Bone marrow (tissue), 2 donors: ENCODE measurements around the gene ZNF837.

ENCODE experiments used
- DNase-seq, 2 donors: peaks; one replicate each; lab custom pipeline; 2025; lab: John Stamatoyannopoulos, UW

ZNF837 gene

DNA sequence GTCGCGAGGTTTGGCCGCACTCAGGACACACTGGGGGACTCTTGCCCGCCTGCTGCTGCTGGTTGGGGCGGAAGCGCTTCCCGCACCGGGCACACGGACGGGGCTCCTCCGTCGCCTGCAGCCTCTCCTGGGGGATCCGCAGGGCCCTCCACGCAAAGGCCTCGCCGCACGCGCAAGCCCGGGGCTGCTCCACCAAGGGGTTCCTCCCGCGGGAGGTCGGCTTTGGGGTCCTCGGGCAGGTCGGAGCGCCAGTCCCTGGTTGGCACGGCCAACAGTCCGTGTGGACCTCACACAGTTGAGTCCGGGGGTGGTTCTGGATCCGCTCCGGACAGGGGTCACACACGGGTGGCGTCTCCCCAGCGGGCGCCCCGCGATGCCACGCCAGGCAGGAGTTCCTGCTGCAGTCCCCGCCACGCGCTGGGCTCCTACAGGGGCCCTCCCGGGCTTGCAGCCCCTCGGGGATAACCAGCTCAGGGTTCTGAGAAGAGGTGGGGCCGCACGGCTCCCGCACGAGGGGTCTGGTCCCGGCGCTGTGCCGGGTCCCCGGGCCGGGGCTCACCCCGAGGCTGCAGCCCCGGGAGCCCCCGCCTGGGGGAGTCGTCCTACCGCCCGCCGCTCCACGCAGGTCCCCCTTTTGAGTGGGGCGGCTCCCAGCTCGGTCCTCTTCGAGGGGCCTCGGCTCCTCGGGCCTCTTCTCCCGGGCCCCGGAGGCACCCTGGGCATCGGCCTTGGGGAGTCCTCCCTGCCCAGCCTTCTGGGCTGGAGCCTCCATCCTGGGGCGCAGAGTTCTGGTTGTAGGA is 12.1 kb downstream of the ZNF837 start:
- DNase-seq = no peak

DNA sequence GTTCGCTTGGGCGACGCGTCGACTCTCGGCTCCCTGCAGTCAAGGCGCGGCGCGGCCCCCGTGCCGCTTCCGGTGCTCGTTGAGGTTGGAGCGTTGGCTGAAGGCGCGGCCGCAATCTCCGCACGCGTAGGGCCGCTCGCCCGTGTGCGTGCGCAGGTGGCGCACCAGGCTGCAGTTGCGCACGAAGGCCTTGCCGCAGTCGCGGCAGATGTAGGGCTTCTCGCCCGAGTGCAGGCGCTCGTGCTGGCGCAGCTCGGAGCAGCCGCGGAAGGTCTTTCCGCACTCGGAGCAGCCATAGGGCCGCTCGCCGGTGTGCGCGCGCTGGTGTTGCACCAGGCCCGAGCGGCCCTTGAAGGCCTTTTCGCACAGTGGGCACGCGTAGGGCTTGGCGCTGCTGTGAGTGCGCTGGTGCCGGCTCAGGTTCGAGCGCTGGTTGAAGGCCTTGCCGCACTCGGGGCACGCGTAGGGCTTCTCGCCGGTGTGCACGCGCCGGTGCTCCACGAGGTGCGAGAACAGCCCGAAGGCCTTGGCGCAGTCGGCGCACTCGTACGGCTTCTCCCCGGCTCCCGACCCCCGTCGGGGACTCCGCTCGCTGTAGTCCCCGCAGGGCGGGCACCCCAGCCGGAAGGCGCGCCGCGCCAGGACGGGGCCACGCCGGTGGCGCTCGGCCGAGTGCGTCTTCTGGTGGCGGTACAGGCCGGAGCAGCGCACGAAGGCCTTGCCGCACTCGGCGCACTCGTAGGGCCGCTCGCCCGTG is 13.0 kb downstream of the ZNF837 start:
- no peak for DNase-seq

DNA sequence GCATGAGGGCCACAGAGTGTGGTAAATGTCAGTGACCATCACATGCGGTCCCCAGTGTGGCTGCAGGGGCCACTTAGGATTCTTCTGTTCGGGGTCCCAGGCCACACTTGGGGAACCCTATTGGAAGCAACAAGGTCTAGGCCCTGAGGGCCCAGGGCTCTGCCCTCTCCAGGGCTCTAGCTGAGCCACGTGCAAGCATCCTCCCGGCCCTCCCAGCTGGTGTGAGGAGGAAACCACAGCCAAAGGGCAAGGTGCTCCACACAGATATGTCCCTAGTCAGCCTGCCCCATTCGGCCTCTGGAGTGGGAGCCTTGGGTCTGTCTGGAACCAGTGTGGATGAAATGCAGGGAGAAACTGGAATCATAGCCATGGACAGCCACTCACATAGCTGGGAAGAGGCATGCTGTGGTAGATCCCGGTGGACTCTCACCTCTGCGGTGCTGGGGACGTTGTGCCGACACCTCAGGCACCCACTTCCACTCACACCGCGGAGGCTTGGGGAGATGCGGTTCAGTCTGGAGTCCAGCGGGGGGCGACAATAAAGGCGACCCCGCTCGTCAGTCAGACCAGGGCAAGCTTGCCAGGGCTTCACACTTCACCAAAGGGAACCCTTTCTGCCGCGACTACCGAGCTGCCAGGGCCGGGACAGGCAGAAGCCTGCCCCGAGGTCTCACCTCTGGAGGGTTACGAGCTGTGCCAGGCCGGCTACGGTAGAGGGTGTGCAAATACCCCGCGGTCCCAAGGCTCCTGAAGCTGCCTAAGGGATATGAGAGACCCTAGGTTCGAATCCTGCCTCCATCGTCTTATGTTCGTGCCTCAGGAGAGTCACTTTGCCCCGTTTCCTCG is 14.0 kb downstream of the ZNF837 start:
- no peak for DNase-seq

DNA sequence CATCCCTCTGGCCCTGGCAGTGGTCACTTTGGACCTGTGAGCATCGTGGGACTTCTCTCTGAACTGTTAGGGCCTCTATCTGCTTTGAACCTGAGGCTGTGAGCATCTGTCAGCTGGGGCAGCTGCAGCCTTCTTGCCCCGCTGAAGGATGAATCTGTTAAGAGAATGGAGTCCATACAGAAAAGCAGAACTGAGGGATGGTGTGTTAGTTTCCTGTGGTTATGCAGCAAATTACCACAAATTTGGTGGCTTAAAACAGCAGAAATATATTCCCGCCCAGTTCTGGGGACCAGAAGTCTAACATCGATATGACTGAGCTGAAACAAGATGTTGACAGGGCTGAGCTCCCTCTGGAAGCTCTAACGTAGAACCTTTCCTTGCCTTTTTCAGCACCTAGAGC is 16.7 kb downstream of the ZNF837 start:
- peak in 1 of 2 donors; percentile 70 for DNase-seq

DNA sequence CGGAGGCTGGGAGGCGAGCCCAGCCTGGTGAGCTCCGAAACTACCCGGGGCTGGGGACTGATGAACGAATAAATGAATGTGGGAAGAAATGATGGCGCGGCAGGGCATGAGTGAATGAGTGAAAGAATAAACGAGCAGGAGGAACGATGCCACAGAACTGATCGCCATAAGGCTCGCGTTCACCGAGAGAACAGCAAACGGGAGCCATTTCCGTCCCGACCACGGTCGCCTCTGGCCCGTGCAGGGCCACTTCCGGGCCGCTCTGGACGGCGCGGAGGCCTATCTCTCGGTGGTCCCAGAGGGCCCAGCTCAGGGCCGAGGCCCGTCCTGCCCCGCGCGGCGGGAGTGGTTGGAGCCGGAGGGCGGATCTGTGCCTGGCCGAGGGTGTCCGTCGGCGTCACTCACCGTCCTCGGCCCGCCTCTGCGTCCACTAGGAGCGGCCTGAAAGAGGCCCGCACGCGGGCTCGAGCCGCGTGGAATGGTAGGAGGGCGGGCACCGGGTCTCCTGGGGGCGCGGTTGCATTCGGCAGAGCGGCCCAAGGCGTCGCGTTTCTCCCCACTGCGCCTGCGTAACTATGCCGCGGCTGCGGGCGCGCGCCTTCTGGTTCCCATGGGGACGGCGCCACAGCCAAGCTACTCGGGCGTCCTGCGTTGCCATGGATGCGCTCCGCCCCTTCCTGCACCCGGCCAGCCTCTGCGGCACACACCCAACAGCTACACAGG is 18.4 kb downstream of the ZNF837 start, which contains the start of gene ZNF497:
Gene ZNF497, minus strand, starts transcription at position 480 of the 723 bp plus-strand sequence. CDS start 5,116 bp downstream, outside the sequence.
- peak; percentile 83 to 87 for DNase-seq

DNA sequence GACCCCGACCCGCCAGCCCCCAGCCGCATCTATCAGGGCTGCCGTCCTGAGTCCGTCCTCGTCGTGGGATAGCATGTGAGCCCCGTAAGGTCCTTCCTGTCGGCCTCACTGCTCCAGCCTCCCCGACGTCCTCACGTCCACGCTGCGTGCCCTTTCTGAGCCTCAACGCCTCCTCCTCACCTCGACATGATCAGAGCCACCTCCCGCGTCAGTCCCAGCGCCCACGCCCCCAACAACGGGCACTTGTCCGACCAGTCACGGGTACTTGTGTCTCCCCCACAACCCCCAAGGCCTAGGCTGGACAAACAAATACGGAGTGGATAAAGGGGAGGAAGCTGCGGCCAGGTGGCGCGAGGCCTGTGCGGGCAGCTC is 18.9 kb downstream of the ZNF837 start:
- DNase-seq = no peak

DNA sequence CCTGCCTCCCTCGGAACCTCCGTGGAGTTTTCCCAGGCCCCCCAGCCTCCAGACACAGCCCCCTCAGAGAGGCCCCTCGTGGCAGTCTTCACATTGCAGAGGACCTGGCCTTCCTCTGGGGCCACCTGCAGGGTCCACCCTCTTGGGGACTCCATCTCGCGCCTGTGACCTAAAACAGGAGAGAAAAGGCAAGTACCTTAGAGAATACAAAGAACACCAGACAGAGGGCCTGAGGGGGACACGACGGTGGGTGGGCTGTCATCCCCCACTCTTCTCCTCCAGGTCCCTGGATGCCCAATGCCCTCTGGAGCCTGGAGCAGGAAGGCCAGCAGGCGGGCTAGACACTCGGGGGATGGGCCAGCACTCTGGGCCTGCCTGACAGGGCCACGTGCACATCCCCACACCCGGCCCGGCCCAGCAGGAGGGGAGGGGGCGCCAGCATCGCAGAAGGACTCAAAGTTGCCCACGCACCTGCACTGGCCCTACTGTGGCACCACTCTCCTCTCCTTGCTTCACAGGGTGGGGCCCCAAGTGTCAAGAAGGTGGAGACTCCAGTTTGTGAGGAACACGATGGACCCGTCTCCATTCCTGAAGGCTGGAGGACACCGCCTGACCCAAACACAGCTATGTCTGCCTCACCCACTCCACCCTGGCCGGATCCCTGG is 23.2 kb downstream of the ZNF837 start:
- DNase-seq = no peak

DNA sequence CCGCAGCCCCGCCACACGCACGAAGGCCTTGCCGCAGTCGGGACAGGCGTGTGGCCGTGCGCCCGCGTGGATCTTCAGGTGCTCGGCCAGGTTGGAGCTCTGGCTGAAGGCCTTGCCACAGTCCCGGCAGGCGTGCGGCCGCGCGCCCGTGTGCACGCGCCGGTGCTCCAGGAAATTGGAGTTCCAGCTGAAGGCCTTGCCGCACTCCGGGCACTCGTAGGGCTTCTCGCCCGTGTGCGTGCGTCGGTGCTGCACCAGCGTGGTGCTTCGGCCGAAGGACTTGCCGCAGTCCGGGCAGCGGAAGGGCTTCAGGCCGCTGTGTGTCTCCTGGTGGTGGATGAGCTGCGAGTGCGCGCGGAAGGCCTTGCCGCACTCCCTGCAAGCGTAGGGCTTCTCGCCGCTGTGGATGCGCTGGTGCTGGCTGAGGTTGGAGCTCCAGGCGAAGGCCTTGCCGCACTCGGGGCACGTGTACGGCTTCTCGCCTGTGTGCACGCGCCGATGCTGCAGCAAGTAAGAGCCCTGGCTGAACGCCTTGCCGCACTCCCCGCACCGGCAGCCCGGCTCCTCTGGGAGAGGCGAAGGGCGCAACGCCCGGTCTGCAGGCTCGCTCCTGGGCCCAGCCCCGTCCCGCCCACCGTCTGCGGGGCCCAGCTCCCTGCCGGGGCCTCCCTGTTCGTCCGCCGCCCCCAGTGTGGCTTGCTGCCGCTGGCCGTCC is 23.9 kb downstream of the ZNF837 start:
- no peak for DNase-seq

DNA sequence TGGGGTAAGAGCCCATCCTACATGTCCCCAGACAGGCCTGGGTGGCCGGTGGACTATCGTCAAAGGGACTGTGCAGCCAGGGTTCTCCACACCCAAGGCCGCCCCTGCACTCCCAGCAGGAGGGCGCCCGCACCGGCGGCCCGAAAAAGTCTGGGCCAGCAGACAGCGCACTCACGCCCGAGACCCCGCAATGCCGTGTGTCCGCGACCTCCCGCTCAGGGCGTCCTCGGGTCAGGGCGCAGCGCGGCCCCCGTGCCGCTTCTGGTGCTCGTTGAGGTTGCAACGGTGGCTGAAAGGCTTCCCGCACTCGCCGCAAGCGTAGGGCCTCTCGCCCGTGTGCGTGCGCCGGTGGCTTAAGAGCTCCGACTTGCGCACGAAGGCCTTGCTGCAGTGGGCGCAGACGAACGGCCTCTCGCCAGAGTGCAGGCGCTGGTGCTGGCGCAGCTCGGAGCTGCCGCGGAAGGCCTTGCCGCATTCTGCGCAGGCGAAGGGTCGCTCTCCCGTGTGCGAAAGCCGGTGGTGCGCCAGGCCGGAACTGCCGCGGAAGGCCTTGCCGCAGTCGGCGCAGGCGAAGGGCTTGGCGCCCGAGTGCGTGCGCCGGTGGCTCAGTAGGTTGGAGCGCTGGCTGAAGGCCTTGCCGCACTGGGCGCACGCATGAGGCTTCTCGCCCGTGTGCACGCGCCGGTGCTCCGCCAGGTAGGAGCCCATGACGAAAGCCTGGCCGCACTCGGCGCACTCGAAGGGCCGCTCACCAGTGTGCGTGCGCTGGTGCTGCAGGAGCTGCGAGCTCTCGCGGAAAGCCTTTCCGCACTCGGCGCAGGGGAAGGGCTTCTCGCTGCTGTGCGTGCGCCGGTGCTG is 24.7 kb downstream of the ZNF837 start:
- no peak for DNase-seq

DNA sequence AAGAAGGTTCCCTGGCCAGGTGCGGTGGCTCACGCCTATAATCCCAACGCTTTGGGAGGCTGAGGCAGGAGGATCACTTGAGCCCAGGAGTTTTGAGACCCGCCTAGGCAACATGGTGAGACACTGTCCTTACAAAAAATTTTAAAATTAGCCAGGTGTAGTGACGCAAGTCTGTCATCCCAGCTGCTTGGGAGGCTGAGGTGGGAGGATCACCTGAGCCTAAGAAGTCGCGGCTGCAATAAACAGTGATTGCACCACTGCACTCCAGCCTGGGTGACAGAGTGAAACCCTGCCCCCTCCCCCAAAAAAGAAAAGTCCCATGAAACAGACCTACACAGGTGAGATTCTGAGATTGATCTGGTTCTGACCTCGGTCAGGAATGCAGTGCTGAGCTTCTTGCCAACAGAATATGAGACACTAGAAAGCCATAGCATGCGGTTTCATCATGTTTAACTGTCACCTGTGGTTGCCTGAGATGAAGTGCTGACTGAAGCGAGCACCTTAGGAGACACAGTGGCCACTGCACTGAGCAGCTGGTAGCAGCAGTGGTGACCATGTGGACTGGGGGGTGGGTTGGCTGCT is 25.5 kb downstream of the ZNF837 start:
- no peak for DNase-seq

DNA sequence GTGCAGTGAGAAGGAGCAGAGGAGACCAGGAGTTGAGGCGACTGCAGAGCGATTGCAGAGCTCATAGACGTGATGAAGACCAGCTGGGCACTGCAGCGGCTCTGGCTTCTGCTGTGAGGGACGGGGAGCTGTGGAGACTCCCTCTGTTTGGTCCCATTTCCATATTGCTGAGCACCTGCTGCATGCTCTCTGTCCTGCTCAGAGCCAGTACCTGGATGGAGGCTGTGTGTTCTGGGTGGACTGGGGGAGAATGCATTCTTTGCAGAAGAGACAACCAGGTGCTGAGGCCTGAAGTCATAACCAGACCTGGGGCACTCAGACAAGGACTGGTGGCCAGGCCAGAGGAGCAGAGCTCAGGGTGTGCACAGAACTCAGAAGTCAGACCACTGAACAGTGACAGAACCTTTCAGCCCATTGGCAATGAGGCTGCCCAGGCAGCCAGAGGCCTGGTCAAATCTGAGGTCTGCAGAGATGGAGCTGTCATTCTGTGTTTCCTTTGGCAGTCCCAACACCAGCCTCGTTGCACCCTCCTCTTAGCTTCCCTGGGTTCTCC is 26.3 kb downstream of the ZNF837 start:
- no peak for DNase-seq

DNA sequence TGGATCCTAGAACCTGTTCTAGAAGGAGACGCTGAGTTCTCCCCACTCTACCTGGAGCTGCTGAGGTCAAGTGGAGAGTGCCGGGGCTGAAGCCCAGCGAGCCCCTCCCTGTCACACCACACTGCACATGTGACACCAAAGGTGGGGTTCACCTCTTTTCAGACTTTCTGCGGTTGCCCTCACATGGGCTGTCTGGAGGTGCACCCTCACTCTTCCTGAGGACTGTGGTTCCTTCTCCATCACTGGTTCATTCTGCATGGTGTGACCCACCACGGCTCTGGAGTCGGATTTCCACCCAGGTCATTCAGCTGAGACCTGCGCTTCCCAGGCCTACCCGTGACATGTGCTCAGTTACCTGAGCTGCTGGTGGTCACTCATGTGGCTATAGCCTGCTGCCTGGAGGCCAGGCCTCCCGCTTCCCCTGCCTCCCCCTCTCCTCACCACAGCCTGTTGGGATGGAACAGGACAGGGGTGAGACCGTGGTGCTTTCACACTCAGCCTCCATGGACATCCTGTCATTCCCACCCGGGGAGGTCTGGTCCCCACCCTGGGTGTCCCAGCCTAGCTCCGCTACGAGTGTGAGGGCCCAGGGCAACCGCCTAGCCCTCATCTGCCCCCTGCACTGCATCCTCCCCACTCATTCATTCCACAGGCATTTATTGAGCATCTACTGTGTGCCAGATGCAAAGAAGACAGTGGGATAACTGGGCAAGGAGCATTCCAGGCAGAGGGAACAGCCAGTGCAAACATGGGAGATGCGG is 26.9 kb downstream of the ZNF837 start:
- DNase-seq = no peak

DNA sequence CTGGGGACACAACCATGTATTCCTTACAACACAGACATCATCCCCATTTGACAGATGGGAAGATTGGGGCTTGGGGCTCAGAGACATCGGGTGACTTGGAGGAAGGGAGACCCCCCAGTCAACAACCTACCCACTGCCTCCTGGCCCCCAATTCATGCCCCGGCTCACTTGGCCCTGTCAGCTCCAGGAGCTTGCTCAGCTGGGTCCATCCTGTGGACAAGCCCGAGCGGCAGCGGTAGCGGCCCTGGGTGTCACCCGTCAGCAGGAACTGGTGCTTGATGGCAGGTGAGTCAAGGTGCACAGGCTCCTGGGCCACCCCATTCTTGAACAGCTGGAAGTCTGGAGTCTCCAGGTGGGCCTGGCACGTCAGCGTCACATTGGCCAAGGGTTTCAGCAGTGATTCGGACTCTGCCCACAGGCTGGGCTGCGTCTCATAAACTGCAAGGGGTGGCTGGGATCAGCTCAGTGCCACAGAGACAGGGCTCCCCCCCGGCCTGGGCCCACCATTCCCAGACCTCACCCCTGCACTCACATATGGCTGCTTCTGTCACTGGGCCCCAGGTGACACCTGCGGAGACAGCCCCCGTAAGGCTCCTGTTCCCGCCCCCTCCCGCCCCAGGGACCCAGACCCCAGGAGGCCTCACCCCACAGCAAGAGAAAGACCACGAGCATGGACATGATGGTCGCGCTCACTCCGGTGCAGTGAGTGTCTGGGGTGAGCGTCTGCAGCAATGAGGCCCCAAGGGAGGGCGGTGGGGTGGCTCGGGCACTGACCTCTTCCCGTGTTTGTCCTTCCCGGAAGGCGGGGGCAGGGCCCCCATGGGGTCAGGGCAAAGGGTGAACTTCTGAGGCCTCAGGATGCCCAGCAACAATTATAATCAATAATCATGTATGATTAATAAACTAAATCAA is 27.8 kb downstream of the ZNF837 start, which contains the start of gene A1BG:
Gene A1BG, minus strand, starts transcription at position 733 of the 912 bp plus-strand sequence. Its CDS starts 55 bp downstream, at position 678.
- DNase-seq = no peak

DNA sequence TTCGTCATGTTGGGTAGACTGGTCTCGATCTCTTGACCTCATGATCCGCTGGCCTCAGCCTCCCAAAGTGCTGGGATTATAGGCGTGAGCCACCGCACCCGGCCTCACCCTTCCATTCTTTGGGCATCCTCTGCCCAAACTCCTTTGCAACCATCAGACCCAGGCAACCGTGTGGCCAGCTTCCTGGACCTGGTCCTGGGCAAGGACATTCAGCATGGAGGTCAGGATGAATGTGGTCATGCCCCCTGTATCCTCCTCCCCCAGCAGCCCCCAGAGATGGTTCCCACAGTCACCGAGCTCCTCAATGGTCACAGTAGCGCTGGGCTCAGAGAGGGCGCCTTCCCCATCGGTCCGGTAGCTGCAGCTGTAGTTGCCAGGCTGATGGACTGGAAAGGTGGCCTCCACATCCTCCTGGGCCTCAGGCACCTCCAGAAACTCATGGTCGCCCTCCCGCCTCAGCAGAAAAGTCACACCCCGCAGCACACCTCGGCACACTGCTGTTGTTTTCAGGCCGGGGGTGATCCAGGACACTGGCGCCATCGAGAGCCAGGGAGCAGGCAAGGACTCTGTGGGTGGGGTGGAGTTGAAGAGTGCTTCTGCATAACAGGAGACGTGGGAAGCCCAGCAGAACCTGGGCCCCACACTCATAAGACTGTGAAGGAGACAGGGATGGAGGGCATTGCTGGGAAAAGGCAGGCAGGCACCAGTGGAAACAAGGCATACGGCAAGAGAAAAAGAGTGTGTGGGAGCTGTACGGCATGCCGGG is 28.7 kb downstream of the ZNF837 start:
- DNase-seq = no peak

DNA sequence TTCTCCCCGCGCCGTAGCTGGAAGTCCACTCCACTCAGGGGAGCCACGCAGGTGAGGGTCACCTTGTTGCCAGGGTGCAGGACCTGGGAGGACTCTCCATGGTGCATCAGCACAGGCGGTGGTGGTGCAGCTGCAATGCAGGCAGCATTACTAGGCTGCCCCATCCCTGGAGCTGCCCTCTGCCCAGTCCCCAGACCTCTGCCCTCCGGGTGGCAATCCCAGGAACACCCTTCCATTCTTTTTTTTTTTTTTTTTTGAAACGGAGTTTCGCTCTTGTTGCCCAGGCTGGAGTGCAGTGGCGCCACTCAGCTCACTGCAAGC is 29.3 kb downstream of the ZNF837 start:
- DNase-seq = no peak

DNA sequence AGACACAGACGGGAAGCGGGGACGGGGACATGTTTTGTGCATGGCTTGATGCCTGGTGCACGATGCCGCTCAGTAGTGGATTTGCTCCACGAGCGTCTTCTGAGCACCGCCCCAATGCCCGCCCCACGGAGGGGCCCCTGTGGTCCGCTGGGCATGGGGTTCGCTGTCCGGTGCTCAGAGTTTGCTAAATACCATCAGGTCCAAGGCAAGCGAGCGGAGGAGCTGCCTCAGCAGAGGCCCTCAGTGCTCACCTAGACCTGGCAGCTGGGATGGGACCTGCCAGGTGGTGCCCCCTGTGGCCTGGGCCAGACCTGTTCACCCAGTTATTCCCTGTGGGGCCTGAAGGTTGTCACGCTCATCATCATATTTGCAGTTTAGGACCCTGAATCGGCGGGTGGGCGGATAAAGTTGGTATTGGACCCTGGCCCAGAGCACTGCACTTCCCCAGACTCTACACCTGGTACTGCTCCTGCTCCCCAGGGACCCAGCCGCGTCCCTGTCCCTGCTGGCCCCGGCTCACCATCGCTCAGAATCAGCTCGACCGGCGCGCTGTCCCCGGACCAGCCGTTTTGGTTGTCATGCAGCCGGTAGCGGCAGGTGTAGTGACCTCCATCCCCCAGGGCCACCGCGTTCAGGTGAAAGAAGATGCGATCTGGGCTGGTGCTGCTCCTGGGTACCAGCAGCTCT is 29.8 kb downstream of the ZNF837 start:
- DNase-seq = no peak
